Measurements from ENCODE around the gene SPON1.
A peak's percentile ranks its signal among the peaks of the same experiment; 100 is the strongest.
"Not testable (repeated sequence)": the region's sequence is repeated elsewhere in the genome, so short reads cannot be mapped to it uniquely, and the experiment has no call there.

Gene SPON1

GRCh38 chr11:13984616-13985450, 22.3 kb downstream of the SPON1 start:
- no peak for DNase-seq

DNA sequence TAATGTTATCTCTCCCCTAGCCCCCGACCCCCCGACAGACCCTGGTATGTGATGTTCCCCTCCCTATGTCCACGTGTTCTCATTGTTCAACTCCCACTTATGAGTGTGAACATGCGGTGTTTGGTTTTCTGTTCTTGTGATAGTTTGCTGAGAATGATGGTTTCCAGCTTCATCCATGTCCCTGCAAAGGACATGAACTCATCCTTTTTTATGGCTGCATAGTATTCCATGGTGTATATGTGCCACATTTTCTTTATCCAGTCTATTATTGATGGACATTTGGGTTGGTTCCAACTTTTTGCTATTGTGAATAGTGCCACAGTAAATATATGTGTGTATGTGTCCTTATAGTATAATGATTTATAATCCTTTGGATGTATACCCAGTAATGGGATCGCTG, 24.2 kb downstream of the SPON1 start:
- not testable (repeated sequence) for DNase-seq

GRCh38 chr11:13992158-13992856, 29.8 kb downstream of the SPON1 start:
- not testable (repeated sequence) for DNase-seq

GRCh38 chr11:13993096-13993765, 30.7 kb downstream of the SPON1 start:
- DNase-seq: no peak

GRCh38 chr11:13997881-13998280, 35.4 kb downstream of the SPON1 start:
- DNase-seq: no peak

DNA sequence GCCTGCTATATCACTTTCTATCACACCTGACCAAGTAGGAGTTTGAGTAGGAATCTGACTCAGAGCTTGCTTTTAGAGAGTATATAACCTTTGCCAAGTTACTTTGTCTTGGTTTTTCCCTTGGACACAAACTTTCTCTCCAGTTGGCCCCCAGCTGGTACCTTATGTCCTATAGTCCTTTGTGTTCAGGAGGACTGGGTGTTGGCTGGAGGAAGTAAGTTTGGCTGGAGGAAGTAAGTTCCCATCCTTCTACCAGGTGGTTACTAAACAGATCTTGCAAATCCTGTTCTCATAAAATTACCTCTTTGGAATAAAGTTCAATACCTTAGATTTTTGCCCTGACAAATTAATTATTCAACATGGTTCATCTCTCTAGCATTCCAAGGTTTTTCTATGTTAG, 37.2 kb downstream of the SPON1 start:
- DNase-seq: no peak

GRCh38 chr11:14001597-14001996, 39.1 kb downstream of the SPON1 start:
- DNase-seq: no peak

- no peak for DNase-seq
These were observed 45.0 kb downstream of the SPON1 start for GRCh38 chr11:14007566-14007965.

DNA sequence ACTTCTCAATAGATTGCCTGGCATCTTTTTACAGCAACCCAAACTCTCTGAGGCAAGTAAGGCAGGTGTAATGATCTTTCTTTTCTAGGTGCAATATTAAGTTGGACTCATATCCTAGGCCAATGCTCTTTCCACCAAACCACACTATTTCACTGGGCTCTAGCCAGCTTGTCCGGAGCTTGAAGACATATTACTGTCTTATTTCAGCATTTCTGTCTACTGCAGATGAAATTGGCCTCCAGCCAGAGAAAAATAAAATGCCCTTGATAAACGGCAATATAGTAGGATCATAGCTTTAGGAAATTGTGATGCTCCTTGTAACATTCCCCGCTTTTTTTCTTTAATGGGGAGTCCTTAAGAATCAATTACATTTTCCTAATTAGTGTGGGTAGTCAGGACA, 48.1 kb downstream of the SPON1 start:
- no peak for DNase-seq

- DNase-seq: no peak
These were observed 50.3 kb downstream of the SPON1 start for GRCh38 chr11:14012846-14013245.

GRCh38 chr11:14015711-14016110, 53.2 kb downstream of the SPON1 start:
- DNase-seq: no peak

- no peak for DNase-seq
These were observed 55.9 kb downstream of the SPON1 start for GRCh38 chr11:14018441-14018840.

GRCh38 chr11:14021738-14022137, 59.2 kb downstream of the SPON1 start:
- DNase-seq: no peak

- no peak for DNase-seq
These were observed 59.7 kb downstream of the SPON1 start for GRCh38 chr11:14022251-14022650.

DNA sequence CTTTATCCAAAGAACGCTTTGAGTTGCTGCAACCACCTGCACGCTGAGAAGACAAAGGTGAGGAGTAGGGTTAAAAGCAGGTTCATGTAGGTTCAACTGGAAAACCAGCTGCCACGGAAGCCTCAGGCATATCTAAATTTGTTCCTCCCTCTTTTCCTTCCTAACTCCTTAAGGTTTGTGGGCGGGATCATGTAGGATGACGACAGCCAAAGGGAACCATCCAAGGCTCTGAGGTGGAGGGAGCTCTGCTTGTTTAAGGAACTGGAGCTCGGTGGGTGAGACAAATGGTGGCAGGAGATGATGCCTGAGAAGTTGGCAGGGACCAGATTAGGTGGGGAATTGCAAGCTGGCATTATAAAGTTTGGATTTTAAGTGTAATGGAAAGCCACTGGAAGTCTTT, 60.3 kb downstream of the SPON1 start:
- DNase-seq: no peak

GRCh38 chr11:14026961-14027360, 64.4 kb downstream of the SPON1 start:
- no peak for DNase-seq

DNA sequence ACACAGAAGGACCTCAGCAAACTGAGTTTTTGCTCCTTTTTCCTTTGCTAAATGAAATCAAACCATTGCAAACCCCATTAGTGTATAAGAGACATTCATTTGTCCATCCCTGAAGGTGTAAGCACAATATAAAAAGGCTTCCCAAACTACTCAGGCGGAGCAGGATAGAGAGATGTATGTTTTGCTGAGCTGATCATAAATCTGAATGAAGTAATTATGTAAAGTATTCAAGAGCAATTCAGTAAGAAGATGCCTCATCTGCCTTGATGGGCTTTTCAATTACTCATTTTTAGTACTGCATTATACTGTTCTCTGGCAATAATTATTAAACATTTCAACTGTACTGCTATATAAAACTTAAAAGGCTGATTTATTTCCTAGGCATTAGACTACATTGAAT, 65.0 kb downstream of the SPON1 start:
- no peak for DNase-seq

GRCh38 chr11:14029440-14029839, 66.9 kb downstream of the SPON1 start:
- DNase-seq: no peak

GRCh38 chr11:14029971-14030920, 67.7 kb downstream of the SPON1 start:
- DNase-seq: peak; percentile 43

GRCh38 chr11:14035526-14035925, 73.0 kb downstream of the SPON1 start:
- not testable (repeated sequence) for DNase-seq

- no peak for DNase-seq
These were observed 73.9 kb downstream of the SPON1 start for GRCh38 chr11:14036469-14036868.

GRCh38 chr11:14041040-14041439, 78.5 kb downstream of the SPON1 start:
- DNase-seq: no peak

DNA sequence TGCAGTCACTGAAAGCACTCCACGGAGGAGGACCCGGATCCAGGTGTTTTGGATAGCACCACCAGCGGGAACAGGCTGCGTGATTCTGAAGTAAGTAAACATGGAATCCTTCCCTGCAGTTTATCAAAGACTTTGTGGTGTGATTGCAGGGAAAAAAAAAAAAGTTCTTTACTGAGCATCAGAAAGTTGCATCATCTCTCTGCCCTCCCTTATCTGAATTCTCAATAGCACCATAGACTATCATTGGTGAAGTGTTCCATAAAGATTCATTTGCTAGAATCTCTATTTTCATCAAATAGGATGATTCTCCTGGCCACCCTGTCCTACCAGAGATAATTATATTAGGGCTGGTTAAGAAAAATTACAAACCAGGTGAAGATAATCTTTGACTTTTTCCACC, 79.0 kb downstream of the SPON1 start:
- DNase-seq: no peak

Data from NCI-H1694 (cell line).